GM19351 (cell line): ENCODE data around the gene ZNF416.

Source experiments
- ATAC-seq: cut with Tn5 transposase; IDR thresholded peaks from one replicate; pipeline ENCODE4 v1.9.1; 2021; ENCODE audit warnings: mild to moderate bottlenecking, moderate library complexity; ENCODE audit not compliant: unreplicated experiment

Gene ZNF416

DNA sequence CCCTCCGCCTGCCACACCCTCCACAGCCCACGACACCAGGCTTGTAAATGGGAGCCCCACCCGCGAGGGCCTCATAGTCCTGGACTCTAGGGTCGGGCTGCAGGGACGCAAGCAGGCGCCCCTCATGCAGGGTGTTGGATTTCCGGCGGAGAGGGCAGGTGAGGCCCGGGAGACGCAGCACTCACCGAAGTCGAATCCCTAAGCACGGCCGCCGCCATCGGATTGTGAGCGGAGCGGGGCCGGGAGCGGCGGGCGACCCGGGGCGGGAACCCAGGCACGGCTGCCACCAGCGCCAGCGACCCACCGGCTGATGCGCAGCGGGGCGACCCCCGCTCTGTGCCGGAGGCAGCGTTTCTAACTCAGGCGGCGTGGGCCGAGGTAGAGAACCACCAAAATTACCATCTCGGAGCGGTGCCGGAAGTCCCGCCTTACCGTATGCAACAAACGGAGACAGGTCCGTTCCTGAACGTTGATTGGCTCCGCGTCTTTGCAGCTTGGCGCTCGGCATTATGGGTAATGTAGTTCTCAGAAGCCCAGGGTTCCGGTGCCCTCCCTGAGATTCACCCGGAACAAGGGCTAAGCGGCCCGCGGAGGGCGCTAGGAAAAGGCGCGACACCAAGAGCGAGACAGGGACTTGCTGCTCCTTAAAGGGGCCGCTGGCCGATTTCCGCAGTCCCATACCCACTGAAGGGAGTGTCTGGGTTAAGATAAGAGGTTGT, at the start of gene ZNF416:
ZNF416 (minus strand) TSS at position 425 of the 719 bp plus-strand sequence; CDS start at position 218, 207 bp downstream.
- ATAC-seq: peak; percentile 95

DNA sequence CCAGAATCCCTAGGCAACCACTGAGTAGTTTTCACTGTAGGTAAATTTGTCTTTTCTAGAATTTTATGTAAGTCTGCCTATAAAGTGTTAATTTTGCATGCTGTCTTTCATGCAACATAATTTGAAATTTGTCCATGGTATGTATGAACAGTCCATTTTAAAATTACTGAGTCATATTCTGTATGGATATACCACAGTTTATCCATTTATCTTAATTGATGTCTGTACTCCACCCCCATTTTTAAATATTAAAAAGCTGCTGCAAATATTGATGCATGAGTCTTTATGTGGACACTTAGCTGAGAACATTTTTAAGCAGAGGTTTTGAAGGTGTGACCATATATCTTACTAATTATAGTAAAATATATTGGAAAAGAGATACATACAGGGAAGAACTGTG, 44.4 kb upstream of the ZNF416 start:
- ATAC-seq: no peak

DNA sequence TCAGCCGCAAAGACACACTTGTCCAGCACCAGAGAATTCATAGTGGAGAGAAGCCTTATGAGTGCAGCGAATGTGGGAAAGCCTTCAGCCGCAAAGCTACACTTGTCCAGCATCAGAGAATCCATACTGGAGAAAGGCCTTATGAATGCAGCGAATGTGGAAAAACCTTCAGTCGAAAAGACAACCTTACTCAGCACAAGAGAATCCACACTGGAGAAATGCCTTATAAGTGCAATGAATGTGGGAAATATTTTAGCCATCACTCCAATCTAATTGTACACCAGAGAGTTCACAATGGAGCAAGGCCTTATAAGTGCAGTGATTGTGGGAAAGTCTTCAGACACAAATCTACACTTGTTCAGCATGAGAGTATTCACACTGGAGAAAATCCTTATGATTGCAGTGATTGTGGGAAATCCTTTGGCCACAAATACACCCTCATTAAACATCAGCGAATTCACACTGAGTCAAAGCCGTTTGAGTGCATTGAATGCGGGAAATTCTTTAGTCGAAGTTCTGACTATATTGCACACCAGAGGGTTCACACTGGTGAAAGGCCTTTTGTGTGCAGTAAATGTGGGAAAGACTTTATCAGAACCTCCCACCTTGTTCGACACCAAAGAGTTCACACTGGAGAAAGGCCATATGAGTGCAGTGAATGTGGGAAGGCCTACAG, 42.1 kb upstream of the ZNF416 start:
- ATAC-seq: no peak

DNA sequence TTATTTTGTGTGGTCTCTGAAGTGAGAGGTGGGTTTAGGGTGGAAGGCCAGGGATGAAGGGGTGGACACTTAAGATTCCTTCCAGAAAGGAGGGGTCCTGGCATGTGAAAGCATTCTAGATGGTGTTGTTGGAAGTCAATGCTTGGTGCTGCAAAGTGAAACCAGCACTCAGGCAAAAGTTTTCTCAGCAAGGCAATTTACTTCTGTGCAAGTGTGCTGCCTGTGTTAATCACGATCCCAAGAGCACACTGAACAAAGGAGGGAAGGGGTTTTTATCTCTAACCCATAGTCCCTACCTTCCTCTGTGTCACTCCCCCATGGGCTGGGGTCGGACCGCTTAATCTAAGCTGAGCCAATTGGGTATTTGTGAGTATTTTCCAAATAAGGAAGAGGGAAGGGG, 36.6 kb upstream of the ZNF416 start:
- ATAC-seq: no peak

DNA sequence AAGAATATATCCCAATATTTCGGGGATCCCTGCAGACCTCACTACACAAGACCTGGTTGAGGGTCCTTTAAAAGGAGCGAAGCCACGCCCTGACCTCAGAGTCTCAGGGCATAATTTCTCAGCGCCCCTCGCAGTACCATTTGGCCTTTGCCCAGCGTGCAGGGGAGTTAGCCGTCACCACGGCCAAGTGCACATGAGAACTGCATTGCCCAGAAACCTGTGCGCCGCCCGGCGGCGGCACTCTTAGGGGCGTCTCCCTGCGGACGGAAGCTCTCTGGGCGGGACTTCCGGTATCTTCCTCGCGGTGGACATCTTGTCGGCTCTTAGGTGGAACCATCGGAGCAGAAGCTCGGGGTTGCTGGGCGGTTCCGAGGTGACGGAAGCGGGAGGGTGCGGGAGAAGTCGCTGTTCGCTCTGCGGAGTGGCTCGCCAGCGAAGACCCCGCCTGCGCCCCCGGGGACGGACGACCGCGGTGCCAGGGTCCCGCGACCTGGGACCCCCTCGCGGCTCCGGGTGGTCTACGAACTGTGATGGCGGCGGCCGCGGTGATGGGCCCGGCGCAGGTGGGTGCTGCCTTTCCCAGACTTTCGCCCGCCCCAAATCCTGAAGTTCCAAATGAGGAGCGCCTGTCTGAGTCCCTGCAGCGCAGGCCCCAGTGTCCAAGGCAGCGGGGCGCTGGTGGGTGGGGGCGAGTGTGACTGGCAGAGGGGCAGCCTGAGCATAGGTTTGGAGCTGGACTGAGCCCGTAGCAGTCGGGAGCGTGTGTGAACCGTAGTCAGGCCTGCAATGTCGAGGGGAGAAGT, 35.4 kb upstream of the ZNF416 start, which contains the start of gene ZNF134:
ZNF134 (plus strand) TSS at position 302 of the 803 bp plus-strand sequence. CDS start 5,227 bp downstream, outside the sequence.
- ATAC-seq: peak; percentile 97

DNA sequence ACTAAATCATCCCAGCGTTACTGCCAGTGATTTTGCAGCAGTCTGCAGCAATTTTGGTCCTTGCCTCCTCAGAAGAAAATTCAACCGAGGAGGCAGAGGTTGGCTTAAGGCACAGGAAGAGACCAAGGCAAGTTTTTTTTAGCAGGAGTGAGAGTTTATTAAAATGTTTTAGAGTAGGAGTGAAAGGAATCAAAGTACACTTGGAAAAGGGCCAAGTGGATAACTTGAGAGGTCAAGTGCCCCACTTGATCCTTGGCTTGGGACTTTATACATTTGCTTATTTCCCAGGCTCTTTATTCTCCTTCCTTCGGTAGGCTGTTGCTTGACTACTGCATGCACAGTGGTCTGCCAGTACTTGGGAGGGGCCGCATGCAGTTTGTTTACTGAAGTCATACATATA, 32.4 kb upstream of the ZNF416 start:
- no peak for ATAC-seq

DNA sequence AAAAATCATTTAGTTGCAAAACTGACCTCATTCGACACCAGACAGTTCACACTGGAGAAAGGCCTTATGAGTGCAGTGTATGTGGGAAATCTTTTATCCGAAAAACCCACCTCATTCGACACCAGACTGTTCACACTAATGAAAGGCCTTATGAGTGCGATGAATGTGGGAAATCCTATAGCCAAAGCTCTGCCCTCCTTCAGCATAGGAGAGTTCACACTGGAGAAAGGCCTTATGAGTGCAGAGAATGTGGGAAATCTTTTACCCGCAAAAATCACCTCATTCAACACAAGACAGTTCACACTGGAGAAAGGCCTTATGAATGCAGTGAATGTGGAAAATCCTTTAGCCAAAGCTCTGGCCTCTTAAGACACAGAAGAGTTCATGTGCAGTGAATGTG, 28.2 kb upstream of the ZNF416 start:
- ATAC-seq: no peak

DNA sequence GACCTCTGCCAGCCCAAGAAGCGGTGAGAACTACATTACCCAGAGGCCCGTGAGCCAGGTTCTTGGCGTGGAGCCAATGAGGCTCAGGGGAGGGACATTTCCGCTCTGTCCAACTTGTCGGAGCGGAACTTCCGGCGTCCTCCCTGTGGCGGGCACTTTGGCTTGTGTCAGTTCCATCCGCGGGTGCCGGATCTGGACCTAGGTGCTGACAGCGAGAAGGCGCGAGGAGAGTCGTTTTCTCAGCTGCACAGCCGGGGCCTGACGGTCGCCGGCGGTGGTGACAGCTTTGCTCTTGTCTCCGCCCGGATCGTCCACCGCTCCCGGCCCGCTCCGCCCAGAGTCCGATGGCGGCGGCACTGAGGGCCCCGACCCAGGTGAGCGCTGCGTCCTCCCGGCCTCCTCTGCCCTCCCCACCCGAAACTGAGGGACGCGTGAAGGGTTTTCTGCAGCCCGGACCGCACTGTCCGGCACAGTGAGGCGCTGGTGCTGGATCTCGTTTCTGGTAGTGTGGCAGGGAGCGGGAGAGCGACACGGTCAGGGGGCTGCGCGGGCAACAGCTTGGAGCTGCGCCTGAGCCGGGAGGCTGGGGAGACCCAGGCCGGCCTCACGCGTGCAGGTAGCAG, 21.2 kb upstream of the ZNF416 start, which contains the start of gene ZNF530:
ZNF530 (plus strand) TSS at position 125 of the 623 bp plus-strand sequence. CDS start 4,461 bp downstream, outside the sequence.
- ATAC-seq: peak; percentile 98

DNA sequence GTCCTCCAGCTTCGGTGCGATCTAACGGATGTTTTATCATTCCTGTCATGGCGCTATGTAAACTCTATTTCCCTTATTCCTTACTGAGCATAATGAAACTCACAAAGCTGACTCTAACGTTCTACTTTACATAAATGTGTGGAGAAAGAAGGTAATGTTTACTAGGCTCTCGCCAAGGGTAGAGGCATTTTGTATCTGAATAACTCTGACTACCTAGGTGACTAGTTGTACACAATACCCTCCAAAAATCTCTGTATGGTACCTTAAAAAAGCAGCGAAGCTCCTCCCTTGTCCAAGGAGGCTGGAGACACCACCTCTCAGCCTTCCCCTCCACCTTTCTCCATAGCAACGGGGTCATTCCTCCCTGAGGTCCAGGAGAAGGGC, 20.7 kb upstream of the ZNF416 start:
- ATAC-seq: peak; percentile 9

DNA sequence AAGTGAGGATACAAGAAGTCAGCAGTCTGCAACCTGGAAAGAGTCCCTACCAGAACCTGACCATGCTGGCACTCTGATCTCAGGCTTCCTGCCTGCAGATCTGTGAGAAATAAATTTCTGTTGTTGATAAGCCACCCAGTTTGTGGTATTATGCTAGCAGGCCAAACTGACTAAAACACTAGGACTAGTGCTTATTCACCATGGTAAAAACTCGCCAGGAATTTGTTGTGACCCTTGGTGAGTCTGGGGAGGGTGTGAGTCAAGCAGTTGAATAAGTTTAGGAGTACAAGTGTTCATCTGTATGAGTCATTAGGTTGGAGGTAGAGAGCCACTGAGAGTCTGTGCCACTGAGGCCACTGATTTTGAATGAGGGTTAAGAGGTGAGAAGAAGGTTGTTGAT, 8.8 kb upstream of the ZNF416 start:
- no peak for ATAC-seq

DNA sequence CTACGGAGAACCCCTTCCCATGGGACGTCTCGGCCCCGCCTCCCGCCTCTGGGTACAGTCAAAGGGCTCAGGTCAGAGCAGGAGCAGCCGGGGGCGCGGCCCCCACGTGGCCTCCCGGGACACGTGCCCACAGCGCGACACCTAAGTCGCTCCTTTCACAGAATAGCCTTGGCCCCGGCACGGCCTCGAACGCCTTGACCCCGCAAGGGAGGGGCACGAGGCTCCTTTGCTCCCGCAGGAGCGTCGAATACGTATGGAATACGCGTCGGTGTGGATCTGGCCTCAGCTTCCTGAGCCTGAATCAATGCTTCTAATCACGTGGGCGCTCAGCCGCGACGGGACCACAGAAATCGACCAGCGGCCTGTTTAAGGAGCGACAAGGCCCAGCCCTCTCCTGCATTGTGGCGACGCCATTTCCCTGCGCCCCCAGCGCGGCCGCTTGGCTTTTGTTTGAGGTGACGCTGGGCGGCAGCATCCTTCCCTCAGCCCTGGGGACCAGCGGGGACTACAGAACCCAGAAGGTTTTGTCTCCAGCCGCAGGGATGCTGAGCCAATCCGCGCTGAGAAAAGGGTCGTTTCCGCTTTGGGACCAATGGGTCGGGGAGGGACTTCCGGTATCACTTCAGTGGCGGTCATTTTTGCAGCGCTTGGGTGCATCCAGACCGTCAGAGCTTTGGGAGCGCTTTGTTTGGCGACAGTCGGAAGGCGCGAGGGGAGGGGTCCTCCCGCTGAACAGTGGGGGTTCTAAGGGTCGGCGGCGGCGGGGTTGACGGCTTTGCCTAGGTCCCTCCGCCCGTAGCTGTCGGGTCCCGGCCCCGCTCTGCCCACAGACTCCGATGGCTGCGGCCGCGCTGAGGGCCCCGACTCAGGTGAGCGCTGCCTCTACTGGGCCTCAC, 5.1 kb upstream of the ZNF416 start, which contains the start of gene ZIK1:
ZIK1 (plus strand) TSS at position 625 of the 896 bp plus-strand sequence; CDS start at position 837, 212 bp downstream.
- peak; percentile 67 for ATAC-seq

DNA sequence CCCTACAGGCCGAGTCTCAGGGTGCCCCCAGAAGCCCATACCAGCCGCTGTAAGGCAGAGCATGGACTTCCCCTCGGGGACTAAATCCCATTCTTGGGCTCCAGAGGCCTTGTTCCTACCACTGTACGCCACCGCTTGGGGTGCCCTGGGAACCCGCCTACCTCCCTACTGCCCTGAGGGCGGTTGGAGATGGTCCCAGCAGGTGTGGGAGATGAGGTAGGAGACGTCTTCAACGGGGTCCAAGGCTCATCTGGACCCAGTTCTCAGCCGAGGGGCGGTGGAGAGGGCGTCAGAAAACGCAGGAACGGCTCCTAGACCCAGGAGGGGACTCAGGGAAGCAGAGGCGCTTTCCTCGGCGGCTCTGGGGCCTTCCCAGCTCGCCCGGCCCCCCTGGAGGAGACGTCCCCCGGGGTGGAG, 4.4 kb upstream of the ZNF416 start:
- ATAC-seq: no peak

DNA sequence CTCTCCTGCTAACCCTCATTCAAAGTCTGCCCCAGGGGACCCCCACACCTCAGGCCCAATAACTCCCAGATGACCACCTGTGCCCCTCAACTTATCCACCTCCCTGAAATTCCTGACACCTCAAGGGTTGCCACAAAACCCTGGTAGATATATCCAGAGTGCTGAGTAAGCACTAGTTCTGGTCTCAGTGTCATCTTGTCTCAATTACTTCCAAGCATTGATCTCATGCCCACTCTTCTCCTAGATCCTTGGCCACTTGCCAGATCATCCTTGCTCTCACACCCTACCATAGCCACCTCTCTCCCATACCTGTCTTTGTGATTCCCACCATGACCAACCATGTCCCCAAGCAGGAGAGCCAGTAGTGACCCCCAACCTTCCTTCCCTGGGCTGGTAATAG, 2.0 kb downstream of the ZNF416 start:
- ATAC-seq: no peak

DNA sequence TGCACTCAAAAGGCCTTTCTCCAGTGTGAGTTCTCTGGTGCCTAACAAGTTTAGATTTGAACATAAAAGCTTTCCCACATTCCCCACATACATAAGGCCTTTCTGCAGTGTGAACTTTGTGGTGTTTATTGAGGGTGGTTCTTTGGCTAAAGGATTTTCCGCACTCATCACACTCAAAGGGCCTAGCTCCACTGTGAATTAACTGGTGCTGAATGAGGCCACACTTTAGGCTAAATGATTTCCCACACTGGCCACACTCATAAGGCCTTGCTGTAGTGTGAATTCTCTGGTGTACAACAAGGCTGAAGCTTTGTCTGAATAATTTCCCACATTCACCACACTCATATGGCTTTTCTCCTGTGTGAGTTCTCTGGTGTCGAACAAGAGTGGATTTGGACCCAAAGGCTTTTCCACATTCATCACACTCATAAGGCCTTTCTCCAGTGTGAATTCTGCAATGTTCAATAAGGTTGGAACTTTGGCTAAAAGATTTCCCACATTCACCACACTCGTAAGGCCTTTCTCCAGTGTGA, 6.2 kb downstream of the ZNF416 start:
- ATAC-seq: no peak

DNA sequence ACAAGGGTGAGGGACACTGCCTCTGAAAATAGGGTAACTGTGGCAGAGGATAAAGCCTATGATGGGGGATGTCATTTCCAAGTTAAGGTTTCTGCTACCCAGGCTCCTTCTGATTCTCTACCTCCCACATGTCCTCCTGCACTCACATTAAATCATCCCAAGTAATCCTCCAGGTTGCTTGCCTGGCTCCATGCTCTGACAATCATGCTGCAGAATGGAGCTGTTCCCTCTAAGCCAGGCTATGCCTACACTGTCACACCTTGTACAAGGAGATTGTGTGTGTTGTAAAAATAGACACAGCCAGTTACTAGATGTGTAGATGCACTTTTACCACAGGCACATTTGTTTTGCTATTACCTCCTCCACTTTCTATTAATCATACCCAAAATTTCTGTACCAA, 8.0 kb downstream of the ZNF416 start:
- no peak for ATAC-seq

DNA sequence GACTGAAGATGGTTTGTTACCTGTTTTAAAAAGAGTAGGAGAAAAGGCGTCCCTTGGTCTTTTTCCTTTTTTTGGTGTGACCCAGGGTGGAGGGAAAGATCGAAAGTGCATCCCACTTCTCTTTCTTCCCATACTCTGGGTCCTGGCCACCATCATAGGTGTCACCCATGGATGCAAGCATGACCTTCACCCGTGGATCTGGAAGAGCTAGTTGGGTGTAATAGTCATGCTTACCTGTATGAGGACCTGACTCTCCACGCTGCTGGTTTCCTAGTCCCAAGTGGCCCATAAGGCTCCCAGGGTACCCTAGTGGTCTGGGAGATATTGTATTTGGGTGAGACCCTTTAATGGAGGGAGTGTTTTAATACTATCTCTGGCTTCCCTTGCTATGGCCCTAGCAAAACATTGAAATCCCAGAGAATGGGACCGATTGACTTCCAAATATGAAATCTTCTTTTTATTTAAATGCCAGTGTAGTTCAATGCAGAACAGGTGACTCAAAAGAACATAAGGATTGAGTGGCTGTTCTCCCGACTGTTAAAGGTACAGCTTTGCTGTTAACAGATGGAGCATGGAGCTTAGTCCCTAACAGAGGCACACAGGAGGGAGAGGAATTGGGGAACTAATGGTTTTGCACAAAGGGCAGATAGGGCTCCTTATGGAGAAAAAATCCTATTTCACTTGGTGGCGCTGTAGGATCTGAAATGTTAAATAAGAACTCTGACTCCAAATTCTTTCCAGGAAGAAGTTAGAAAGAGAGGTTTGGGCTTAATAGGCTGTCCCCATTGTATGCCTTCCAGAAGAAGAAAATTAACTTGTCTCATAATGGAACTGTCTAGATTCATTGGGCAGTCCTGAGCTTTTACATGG, 12.1 kb downstream of the ZNF416 start:
- ATAC-seq: no peak

DNA sequence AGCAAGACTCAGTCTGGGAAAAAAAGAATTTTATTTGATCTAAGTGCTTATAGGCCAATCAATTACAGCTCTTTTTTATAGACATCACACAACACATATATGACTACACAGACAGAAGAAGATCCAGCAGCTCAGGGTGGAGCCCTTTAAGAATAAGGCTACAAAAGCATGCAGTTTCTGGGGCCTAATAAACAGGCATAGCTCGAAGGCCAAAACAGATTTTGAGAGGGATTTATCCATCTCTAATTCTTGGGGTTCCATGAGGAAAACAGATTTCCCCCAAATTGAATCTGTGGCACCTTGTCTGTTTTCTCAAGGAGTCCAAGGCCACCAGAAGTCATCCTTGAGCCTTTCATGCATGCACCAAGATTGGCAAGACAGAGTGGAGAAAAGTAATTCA, 15.2 kb downstream of the ZNF416 start:
- no peak for ATAC-seq

DNA sequence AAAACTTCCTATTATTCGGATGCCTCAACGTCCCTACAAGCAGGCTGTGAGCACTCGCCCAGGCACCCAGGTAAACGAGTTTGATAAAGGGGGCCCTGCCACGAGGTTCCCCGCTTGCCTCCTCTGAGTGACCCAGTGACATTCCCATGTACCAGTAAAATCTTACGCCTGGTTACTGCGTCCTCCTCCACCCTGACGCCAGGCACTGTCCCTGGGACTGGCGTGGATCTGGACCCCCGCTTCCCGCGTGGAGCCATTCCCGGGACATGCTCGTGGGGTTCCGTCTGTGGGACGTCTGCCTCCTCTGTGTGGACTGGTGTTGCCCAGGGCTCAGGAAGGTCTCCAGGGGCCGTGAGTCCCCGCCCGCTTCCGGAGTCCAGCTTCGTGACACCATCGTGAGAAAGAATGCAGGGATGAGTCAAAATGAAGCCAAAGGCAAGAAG, 18.6 kb downstream of the ZNF416 start:
- no peak for ATAC-seq
